Caco-2 (cell line): Measurements from ENCODE around the gene TSC22D3. TPM values are rescaled to one million over a fixed set of nuclear protein-coding genes. Genes with fewer than 3 reads are reported as not detected.

Experiments used
- BruUV-seq: library from RNA; stranded (reverse); fragments of 400-500 nt; replicated peaks from 2 replicates; lab custom pipeline; 2021; lab: Mats Ljungman, UMichigan
- CTCF ChIA-PET: fragments of 300-600 bp; sonication (Branson Sonifier 250); formaldehyde crosslinking; loops from one replicate; lab custom pipeline; 2022; ENCODE audit warnings: antibody characterized with exemption; lab: Charles Lee
- POLR2A ChIA-PET: fragments of 300-600 bp; sonication (Branson Sonifier 250); formaldehyde crosslinking; loops from one replicate; lab custom pipeline; 2022; ENCODE audit warnings: antibody characterized with exemption; lab: Charles Lee
- DNase-seq, 2 experiments: peaks; one replicate each; pipeline versions ENCODE4 v3.0.0 to v3.0.0-alpha.2; 2020 to 2022
- H3K27me3 ChIP-seq: replicated peaks from 2 replicates; pipeline ENCODE4 v1.6.0; 2011; ENCODE audit warnings: low read length; ENCODE audit not compliant: control insufficient read depth, insufficient read depth
- H3K36me3 ChIP-seq: 2 replicates; pipeline ENCODE4 v1.5.1; 2011; ENCODE audit warnings: low read length; ENCODE audit not compliant: control insufficient read depth, insufficient read depth
- H3K4me1 ChIP-seq: fragments of 250-450 bp; sonication (Bioruptor Pico); 2 replicates; pipeline ENCODE4 v1.5.1; 2020; ENCODE audit warnings: mild to moderate bottlenecking
- H3K4me3 ChIP-seq: 2 replicates; pipeline ENCODE4 v1.5.1; 2011; ENCODE audit warnings: low read depth, mild to moderate bottlenecking, control low read depth, low read length
- H3K9me3 ChIP-seq: fragments of 250-450 bp; sonication (Bioruptor Pico); 2 replicates; pipeline ENCODE4 v1.5.1; 2020; ENCODE audit warnings: mild to moderate bottlenecking, moderate library complexity
- H3K27ac Mint-ChIP-seq: one replicate; pipeline ENCODE4 v1.8.0; 2022; ENCODE audit warnings: mixed read lengths; ENCODE audit not compliant: unreplicated experiment
- H3K27me3 Mint-ChIP-seq: one replicate; pipeline ENCODE4 v1.8.0; 2022; ENCODE audit warnings: mixed read lengths; ENCODE audit not compliant: insufficient read depth, unreplicated experiment
- H3K36me3 Mint-ChIP-seq: one replicate; pipeline ENCODE4 v1.8.0; 2022; ENCODE audit warnings: mild to moderate bottlenecking, mixed read lengths; ENCODE audit not compliant: insufficient read depth, unreplicated experiment
- H3K4me1 Mint-ChIP-seq: one replicate; pipeline ENCODE4 v1.8.0; 2022; ENCODE audit warnings: low read depth, mixed read lengths; ENCODE audit not compliant: unreplicated experiment
- H3K4me3 Mint-ChIP-seq: one replicate; pipeline ENCODE4 v1.8.0; 2022; ENCODE audit warnings: mild to moderate bottlenecking, moderate library complexity, mixed read lengths; ENCODE audit not compliant: unreplicated experiment
- H3K9me3 Mint-ChIP-seq: one replicate; pipeline ENCODE4 v1.8.0; 2022; ENCODE audit warnings: mixed read lengths; ENCODE audit not compliant: unreplicated experiment
- intact Hi-C: fragments of 100-400 bp; cut with micrococcal nuclease; formaldehyde crosslinking; loops from one replicate; pipeline ENCODE4 v1.10.0; 2022; ENCODE audit not compliant: unreplicated experiment
- total RNA-seq: library from RNA; stranded (reverse); gene quantifications from 2 replicates; pipeline ENCODE4 v1.2.3, GENCODE V29; 2022
- TF ChIP-seq, protein P1 (sequence below), 2 experiments: fragments of 200-600 bp in 1 of 2; IDR thresholded peaks; 1 replicate in 1 of 2; 2 replicates in 1 of 2; pipeline versions ENCODE4 v1.5.1 to v1.8.0; 2011 to 2022; ENCODE audit warnings: antibody characterized with exemption in 1 of 2, control low read depth in 1 of 2, inconsistent platforms in 1 of 2, low read depth in 1 of 2, low read length in 1 of 2, mild to moderate bottlenecking in 1 of 2, moderate library complexity in 1 of 2; ENCODE audit not compliant: insufficient read depth in 1 of 2, severe bottlenecking in 1 of 2, unreplicated experiment in 1 of 2

Gene TSC22D3
- total RNA-seq, 1 experiment from 2014 or later, result 2.2 TPM

GRCh38 chrX:107777536-107777832 lies 1.9 kb upstream of the TSC22D3 start, which contains the start of gene NCBP2L:
NCBP2L (plus strand) TSS chrX:107777733; CDS start chrX:107794221, 16,488 bp downstream.
- Histone ChIP-seq H3K9me3 (no peaks in the 10 kb centered on the region), H3K4me3 (no peak within 1 kb of the TSS), H3K27me3 (no peaks in the 10 kb centered on the region), H3K36me3 (no peaks in the 10 kb centered on the region), H3K4me1 (no peaks in the 10 kb centered on the region)
- TF ChIP-seq, protein P1, sequence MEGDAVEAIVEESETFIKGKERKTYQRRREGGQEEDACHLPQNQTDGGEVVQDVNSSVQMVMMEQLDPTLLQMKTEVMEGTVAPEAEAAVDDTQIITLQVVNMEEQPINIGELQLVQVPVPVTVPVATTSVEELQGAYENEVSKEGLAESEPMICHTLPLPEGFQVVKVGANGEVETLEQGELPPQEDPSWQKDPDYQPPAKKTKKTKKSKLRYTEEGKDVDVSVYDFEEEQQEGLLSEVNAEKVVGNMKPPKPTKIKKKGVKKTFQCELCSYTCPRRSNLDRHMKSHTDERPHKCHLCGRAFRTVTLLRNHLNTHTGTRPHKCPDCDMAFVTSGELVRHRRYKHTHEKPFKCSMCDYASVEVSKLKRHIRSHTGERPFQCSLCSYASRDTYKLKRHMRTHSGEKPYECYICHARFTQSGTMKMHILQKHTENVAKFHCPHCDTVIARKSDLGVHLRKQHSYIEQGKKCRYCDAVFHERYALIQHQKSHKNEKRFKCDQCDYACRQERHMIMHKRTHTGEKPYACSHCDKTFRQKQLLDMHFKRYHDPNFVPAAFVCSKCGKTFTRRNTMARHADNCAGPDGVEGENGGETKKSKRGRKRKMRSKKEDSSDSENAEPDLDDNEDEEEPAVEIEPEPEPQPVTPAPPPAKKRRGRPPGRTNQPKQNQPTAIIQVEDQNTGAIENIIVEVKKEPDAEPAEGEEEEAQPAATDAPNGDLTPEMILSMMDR (IDR thresholded peaks at IDR 0.05; ENCODE audit: insufficient read depth in 1 of 2, low read depth in 1 of 2, low read length in 1 of 2, severe bottlenecking in 1 of 2, unreplicated experiment in 1 of 2), result no peak
- Mint-ChIP-seq H3K9me3 (no peaks in the 10 kb centered on the region), H3K27me3 (peaks cover 8% of the 10 kb centered on the region), H3K36me3 (no peaks in the 10 kb centered on the region), H3K4me3 (peak within 1 kb of the TSS; percentile 66), H3K27ac (no peak within 1 kb of the TSS), H3K4me1 (peaks cover 12% of the 10 kb centered on the region)
- ChIA-PET POLR2A (no interaction called here), CTCF (interaction anchor here (0.6 to 1.5 kb wide), 7 partner anchors 100 to 149 kb away, joined by 3 to 11 read pairs (median 5); partner anchors contain the start of gene PRPS1)
- no peak for DNase-seq
- BruUV-seq, result no TSS peak
- intact Hi-C loops, result loop anchor here (1.0 to 10.0 kb wide), 6 partner anchors 59 to 750 kb away; no protein-coding TSS in a partner anchor

- Mint-ChIP-seq H3K4me3 (peak overlapping the region; percentile 66), H3K27me3 (peaks cover 8% of the 10 kb centered on the region), H3K4me1 (peaks cover 12% of the 10 kb centered on the region), H3K36me3 (no peaks in the 10 kb centered on the region), H3K9me3 (no peaks in the 10 kb centered on the region), H3K27ac (no peak overlapping the region)
- ChIA-PET CTCF (interaction anchor here (0.6 to 1.5 kb wide), 7 partner anchors 99 to 149 kb away, joined by 3 to 11 read pairs (median 5); partner anchors contain the start of gene PRPS1), POLR2A (no interaction called here)
- Histone ChIP-seq H3K4me3 (no peak overlapping the region), H3K27me3 (no peaks in the 10 kb centered on the region), H3K9me3 (no peaks in the 10 kb centered on the region), H3K36me3 (no peaks in the 10 kb centered on the region), H3K4me1 (no peaks in the 10 kb centered on the region)
- no TSS peak for BruUV-seq
- TF ChIP-seq, protein P1 (IDR thresholded peaks at IDR 0.05; ENCODE audit: insufficient read depth in 1 of 2, low read depth in 1 of 2, low read length in 1 of 2, severe bottlenecking in 1 of 2, unreplicated experiment in 1 of 2), result peak; percentile 52 to 60
- intact Hi-C loops, result loop anchor here (1.0 to 10.0 kb wide), 6 partner anchors 58 to 750 kb away; no protein-coding TSS in a partner anchor
- peak; percentile 71 to 72 for DNase-seq
These were observed 1.3 kb upstream of the TSC22D3 start for GRCh38 chrX:107776649-107777535.

GRCh38 chrX:107775000-107775733 lies 420 bp downstream of the TSC22D3 start:
- CTCF ChIA-PET, result interaction anchor here (0.6 to 1.5 kb wide), 5 partner anchors 43 to 146 kb away, joined by 4 to 11 read pairs (median 5); partner anchors contain the start of gene PRPS1
- BruUV-seq, result no TSS peak
- H3K27me3 ChIP-seq, result no peaks in the 10 kb centered on the region
- Mint-ChIP-seq H3K27ac (no peak overlapping the region), H3K9me3 (no peaks in the 10 kb centered on the region), H3K27me3 (peaks cover 8% of the 10 kb centered on the region), H3K36me3 (no peaks in the 10 kb centered on the region), H3K4me3 (peak overlapping the region; percentile 66), H3K4me1 (peaks cover 12% of the 10 kb centered on the region)
- no peaks in the 10 kb centered on the region for H3K4me1 ChIP-seq
- POLR2A ChIA-PET, result no interaction called here
- peak overlapping the region; percentile 24 for H3K4me3 ChIP-seq
- intact Hi-C loops, result loop anchor here (5.0 to 10.0 kb wide), 3 partner anchors 117 to 748 kb away; no protein-coding TSS in a partner anchor
- TF ChIP-seq, protein P1 (IDR thresholded peaks at IDR 0.05; ENCODE audit: insufficient read depth in 1 of 2, low read depth in 1 of 2, low read length in 1 of 2, severe bottlenecking in 1 of 2, unreplicated experiment in 1 of 2), result no peak
- no peaks in the 10 kb centered on the region for H3K36me3 ChIP-seq
- no peaks in the 10 kb centered on the region for H3K9me3 ChIP-seq
- no peak for DNase-seq
